Left renal pelvis (tissue), 4 donors: ENCODE results near the gene BAHCC1. TPM values are rescaled to one million over a fixed set of nuclear protein-coding genes. Genes with fewer than 3 reads are reported as not detected.

Experiments used
- DNase-seq, 4 donors: peaks; one replicate each; pipeline ENCODE4 v3.0.0-alpha.2; 2013; ENCODE audit warnings: low read depth in 4 of 4, low spot score in 3 of 4
- polyA plus RNA-seq, 4 donors: library from polyadenylated mRNA; unstranded; fragments of 120-200 nt; gene quantifications; one replicate each; pipeline ENCODE4 v1.2.1, GENCODE V29; 2013; ENCODE audit not compliant: insufficient read length in 4 of 4

BAHCC1 gene
- polyA plus RNA-seq, 4 donors: 15.3 to 31.2 (median 17.6) TPM

DNA sequence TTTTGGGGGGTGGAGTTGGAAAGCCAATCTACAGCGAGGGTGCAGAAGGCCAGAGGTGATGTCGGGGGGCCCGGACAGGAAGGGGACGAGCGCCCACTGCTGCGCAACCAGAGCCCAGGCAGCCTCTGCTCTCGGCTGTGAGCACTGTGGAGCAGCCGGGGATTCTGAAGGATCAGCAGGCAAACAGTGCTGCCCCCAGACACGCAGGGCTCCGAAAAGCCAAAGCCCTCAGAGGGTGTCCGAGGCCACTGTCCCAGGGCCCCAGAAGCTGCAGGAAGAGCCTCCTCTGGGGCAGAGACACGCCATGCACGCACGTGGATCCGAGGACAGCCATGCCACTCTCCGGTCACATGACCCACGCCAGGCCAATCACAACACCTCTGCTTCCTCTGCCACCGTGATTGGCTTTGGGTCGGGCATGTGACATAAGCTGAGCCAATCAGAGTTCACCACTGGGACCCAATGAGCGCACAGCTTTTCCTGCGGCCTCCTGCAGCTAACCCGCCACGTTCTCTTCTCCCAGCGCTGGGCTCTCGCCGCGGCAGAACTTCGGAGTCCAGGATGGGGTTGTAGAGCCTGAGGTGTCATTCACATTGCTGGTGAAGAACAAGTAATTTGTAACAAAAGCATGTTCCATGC lies 76.7 kb downstream of the BAHCC1 start:
- DNase-seq: peak in 3 of 4 donors; percentile 60 to 75 (median 63)

DNA sequence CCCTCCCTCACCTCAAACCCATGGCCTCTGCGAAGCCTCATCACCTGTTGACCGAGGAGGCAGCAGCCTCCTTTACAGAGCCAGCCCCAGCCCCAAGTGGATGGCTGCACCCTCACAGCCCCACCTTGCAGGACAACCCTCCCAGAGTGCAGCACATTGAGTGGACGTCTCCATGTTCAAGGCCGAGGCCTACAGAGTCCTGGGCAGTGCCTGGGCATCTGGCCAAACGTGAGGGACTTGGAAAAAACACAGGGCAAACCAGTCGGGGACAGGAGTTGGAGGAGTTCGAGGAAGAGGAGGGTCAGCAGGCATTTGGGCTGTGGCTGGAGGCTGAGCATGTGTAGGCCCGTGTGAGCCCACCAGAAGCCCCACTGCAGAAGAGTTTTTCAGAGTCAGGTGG lies 77.8 kb downstream of the BAHCC1 start:
- DNase-seq: no peak

DNA sequence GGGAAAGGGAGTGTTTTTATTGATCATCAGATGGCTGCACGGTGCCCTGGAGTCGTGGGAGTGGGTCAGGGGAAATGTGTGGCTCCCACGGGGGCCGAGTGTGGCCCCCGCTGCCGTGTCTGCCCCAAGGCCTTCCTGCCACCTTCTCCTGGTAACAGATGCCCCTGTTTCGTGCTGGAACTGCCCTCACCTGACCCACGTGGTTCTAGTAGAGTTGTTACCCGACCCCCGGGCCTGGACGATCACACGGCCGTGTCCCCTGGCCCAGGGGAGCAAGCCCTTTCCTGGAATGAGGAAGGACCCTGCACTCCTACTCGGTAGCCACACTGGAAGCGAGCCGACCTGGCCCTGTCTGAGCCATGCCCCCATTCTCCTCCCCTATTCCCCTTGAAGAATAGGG lies 79.7 kb downstream of the BAHCC1 start:
- no peak for DNase-seq

DNA sequence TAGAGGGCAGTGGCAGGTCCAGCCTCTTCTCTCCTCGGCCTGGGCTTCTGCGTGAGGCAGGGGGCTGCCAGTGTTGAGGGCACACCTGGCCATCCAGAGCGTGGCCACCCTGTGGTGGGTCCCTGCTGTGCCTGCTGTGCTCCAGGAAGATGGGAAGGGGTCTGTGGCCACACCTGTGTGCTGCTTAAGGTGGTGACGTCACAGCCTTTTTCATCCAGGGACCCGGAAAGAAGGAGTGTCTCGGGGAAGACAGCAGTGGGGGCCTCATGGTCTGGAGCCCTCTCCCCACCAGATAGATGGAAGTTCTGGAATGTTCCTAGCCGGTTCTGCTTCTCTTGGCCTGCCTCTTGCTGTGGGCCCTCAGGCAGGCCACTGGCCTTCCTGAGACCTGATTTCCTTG lies 80.8 kb downstream of the BAHCC1 start:
- DNase-seq: no peak

DNA sequence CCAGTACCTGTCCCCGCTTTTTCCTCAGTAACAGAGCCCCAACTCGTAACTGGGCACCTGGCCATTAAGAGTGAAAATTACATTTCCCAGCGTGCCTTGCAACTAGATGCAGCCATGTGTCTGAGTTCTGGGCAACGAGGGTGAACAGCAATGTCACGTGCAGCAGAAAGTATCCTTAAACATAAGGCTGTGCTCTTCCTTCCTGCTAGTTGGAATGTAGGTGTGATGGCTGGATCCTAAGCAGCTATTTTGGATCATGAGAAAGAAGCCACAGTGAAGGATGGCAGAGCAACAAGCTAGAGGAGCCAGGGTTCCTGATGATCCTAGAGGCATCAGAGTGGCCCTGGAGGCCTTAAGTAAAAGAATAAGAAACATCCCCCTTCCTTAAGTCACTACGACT lies 81.4 kb downstream of the BAHCC1 start:
- no peak for DNase-seq

DNA sequence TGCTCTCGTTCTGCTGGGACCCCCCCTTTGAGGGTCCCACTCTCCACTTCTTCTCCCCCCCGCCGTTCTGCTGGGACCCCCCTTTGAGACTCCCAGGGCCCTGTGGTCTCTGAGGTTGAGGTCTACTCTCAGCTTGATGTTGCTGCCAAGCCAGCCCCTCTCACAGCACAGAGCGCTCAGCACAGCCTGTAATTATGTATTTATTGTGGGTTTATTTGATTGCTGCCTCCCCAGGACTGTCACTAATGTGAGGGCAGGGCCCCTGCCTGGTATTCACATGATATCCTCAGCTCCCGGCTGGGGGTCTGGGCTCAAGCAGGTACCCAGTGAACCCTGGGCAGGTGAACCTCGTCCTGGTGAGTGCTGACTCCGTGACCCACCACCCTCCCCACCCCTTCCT lies 81.9 kb downstream of the BAHCC1 start:
- no peak for DNase-seq

DNA sequence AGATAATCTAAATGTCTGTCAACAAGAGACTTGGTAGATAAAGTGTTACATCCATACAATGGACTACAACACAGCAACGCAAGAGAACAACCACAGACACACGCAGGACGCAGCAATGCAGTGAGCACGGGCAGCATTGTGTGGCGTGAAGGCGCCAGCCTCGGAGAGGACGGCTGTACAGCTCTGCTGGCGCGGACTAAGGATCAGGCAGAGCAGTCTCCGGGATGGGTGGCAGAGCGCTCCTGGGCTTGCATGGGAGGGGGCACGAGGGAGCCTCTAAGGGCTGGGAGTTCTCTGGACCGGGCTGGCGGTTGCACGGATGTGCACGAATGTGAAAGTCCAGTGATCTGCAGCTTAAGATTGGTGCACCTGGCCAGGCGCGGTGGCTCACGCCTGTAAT lies 82.9 kb downstream of the BAHCC1 start:
- DNase-seq: no peak

DNA sequence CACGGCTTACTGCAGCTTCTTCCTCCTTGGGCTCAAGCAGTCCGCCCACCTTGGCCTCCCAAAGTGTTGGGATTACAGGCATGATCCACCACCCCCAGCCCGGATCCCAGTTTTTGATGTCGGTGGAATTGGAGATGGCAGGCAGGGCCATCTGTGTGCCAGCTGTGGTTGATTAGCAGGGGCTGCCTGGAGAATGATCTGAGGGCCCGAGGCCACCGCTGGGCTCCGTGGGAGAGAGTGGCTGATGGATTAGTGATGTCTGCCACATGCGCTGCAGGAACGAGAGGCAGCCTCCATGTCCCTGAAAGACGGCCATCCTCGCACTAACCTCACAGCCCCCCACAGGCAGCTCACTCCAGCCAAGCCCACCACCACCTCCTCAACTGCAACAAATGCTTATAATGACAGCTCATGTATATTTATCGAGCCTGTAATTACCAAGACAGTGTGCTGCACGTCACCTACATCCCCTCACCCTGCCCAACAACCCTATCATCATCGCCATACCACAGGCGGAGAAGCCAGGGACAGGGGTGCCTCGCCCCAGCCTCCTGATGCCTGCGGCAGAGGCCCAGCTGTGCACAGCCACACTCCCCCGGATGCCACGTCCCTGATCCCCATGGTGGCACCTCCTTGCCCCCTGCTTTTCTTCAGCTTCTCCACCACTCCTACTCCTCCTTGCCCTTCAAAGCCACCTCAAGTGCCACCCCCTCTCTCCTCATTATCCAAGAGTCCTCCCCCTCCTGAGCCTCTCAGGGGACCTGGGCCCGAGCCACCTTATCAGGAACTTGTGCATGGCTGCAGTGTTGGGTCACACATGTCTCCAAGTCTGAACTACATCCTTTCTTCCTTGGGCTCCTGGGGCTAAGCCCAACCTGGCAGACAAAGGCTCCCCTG lies 84.2 kb downstream of the BAHCC1 start:
- DNase-seq: no peak

DNA sequence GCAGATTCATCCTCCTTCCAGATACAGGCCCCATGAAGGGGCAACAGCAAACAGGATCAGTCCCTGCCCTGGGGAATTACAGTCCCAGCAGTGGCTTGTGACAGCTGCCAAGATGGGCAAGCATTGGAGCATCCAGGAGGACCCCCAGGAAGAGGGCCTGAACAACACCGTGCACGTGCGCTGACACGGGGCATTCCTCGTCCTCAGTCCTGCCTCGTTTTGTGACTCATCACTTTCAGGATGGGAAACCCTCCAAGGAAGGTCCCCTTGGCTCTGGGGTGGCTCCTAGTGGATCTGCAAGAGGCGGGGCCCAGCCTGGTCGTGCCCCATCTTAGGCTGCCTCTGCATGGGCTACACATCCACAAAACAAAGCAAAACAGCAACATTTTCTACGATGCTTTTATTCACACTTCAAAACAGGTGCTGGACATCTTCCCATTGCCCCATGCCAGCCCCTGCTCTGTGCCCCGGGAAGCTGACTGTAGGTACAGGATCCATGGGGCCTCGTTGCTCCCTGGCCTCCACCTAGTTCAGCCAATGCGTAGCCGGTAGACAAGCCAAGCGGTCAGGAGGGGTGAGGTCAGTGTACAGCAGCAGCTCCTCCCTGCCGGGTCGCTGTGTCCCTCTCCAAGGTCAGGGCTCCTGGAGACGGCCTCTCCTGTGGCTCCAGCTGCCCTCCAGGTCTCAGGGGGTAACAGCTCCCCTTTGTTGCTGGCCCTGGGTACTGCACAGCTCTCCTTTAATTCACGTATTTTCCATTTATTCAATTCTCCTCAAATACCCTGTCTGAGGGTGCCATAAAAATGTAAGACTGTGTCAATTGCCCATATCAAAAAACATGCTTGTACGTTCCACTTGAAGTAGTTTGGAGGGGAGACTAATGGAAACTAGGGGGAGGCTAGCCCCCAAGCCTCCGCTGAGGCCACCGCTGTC lies 85.1 kb downstream of the BAHCC1 start:
- no peak for DNase-seq

DNA sequence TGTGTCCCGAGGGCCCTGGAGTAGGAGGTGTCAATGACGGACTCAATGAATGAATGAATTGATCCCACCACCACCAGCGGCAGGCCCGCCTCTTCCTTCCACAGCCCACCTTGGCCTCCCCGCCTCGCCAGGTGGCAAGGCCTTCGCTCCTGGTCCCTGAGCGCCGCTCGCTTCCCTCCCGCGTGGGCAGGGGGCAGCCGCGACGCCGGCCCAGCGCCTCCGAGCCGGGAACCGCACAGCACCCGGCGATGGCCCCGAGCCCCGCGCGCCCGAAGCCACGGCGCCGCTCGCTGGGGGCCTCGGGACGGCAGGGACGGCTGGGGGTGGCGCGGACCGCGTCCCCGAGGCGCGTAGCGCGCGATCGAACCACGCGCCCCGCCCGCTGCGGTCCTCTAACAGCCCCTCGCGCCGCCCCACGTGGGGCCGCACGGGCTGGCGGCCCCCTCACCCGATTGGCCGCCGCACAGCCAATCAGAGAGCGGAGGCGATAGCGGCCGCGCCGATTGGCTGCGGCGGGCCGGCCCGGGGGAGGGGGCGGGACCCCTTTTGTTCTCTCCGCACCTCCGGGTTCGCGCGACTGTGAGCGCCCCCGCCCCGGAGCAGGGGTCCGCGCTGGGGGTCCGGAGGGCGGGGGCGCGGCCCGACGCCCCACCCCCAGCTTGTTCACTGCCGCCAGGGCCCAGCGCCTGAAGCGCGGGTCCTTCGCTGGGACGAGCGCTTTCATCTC lies 86.0 kb downstream of the BAHCC1 start:
- DNase-seq: peak in 3 of 4 donors; percentile 53 to 66 (median 59)

DNA sequence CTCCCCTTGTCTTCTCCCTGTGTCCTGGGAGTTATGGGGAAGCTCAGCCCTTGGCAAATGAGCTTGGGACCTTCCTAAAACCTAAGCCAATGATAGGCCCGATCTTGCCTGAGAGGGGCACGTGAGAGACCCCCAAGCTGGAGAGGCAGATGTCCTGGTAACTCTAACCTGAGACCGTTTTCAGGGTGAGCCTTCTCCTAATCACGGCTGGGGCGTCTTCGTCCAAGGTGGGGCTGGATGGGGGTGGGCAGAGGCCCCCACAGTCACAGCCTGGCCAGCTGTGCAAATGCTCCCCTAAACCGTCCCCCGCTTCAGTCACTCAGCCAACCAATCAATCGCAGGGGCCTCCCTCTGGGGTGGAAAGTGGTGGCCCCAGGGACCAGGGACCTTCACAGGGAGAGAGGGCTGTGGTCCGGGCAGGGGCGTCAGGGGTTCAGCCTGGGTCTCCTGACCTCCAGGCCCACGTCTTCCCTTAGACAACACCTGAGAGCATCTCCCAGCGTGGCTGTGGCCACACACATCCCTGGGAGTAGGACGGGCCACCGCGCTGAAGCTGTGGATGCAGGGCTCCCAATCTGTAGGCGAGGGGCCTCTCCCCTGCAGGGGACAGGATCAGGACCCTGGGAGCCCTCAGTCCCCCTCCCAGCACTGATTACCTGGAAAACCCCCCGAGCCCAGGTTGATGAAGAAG lies 86.7 kb downstream of the BAHCC1 start:
- DNase-seq: no peak

DNA sequence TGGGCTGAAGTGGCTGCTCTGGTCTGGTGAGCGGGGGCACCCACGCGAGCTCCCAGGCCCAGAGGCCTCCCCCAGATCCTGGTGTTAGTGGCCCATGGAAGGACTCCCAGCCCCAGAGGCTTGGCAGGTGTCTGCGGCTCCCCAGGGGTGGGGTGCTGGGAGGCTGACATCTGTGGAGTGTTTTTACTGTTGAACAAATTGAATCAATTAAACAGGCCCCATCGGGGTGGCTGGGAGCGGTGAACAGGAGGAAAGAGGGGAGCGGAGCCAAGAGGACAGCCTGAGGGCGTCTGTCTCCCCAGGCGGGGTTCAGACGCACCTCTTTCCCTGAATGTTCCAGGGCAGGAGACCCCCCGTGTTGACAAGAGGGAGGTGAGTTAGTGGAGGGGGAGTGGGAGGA lies 87.4 kb downstream of the BAHCC1 start:
- DNase-seq: no peak

DNA sequence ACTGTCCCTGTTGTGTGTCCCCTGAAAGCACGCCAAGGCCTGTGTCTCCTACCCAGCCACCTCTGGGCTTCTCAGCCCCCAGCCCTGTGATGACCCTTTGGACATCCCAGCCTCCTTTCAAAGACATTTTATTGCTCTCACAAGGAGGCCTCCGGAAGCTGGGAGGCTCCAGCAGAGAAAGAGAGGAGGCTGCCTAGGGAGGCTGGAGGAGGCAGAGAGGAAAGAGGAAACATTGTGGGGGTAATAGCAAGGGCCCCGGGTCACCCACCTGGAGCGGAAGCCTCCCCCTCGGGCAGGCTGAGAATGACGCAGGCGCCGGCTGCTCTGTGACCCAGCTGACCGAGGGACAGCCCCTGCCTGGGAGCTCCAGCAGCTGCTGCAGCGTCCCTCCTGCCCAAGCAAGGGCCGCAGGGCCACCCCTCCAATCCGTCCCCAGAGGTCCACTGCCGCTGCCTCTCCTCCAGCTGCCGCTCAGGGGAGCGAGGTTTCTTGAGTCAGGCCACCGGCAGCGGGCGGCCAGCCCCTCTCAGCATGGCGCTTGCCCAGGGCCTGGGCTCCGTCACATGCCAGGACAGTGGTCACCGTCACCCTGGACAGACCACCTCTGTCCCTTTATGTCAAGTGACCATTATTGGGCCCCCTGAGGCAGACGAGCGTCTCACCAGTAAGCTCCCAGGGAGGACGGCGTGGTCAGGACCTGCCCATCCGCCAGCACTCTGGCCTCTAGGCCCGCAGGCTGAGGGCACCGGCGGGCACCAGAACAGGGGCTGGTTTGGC lies 88.0 kb downstream of the BAHCC1 start:
- DNase-seq: no peak

DNA sequence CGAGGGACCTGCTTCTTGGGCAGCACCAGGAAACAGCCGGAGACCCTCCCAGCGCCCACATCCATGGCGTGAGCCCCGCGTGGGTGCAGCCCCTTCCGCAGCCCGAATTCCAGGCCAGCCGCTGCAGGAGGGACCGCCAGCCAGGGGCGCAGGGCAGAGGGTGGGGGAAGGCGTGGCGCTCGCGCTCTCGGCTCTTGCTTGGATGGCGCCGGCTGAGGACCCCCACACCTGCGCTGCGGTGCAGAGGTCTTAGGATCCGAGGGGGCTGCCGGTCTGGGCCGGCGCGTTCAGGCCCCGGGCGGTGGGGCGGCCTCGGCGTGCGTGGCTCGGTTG lies 88.6 kb downstream of the BAHCC1 start:
- DNase-seq: no peak

DNA sequence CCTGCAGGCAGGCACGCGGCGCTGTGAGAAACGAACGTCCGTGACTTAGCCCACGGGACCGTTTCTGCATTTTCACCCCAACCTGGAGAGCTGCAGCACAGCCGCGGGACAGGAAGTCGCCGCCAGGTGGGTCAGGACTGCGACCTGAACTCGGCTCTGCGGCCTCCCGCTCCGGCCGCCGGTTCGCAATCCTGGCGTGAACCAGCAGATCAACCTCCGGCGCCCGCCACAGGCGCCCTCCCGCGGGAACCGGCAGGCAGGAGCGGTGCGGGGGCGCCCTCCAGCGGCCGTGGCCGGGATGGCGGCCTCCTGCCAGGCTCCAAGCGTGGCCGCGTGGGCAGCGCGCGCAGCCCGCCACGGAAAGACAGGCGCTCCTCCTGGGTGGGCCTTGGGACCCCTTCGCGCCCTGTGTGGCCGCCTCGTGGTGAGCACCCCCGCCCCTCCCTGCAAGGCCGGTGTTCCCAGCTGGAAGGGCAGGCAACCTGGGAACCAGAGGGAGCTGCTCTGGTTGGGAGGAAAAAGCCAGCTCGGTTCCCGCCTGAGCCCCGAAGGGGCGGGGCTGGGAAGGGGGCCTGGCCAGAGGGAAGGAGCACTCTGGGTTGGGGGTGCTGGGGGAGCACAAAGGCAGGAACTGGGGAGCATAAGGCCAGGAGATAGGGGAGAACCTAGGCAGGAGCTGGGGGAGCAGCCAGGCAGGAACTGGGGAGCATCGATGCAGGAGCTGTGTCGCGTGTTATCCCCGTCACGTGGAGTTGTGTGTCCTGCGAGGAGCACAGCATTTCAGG lies 89.1 kb downstream of the BAHCC1 start:
- peak in 3 of 4 donors; percentile 69 to 77 (median 73) for DNase-seq

DNA sequence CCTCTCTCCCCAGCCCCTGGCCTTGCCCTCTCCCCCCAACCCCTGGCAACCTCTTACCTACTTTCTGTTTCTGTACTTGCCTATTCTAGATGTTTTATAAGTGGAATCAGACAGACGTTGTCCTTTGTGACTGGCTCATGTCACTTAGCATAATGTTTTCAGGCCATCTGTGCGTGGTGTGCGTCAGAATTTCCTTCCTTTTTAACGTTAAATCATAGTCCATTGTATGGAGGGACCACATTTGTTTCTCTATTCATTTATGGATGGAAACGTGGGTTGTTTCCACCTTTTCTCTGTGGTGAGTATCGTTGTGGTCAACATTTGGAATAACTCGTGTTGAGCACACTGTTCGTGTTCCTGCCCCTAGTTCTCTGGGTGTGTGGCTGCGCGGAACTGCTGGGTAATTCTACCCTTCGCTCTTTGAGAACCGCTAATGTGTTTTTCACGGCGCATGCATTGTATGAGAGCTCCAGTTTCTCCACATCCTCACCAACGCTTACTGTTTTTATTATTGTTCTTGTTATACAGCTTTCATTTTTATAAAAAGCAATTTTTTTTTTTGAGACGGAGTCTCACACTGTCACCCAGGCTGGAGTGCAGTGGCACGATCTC lies 91.0 kb downstream of the BAHCC1 start:
- no peak for DNase-seq

DNA sequence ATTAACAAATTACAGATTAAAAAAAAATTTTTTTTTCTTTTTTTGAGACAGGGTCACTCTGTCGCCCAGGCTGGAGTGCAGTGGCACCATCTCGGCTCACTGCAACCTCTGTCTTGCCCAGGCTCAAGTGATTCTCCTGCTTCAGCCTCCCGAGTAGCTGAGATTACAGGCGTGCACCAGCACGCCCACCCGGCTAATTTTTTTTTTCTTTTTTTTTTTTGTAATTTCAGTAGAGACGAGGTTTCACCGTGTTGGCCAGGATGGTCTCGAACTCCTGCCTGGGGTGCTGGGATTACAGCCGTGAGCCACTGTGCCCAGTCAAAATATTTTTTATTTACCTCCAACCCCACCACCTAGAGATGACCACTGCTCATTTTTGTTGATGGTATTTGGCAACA lies 91.8 kb downstream of the BAHCC1 start:
- DNase-seq: no peak
